NCI-H446 (cell line): ENCODE measurements around the gene TBXAS1.

Source experiments
- DNase-seq, 2 experiments: peaks; one replicate each; lab custom pipeline; 2025; lab: John Stamatoyannopoulos, UW

The TBXAS1 gene

GRCh38 chr7:139946533-139946932 is 117.5 kb downstream of the TBXAS1 start:
- DNase-seq: no peak

GRCh38 chr7:139947021-139947420 is 118.0 kb downstream of the TBXAS1 start:
- DNase-seq: no peak

DNA sequence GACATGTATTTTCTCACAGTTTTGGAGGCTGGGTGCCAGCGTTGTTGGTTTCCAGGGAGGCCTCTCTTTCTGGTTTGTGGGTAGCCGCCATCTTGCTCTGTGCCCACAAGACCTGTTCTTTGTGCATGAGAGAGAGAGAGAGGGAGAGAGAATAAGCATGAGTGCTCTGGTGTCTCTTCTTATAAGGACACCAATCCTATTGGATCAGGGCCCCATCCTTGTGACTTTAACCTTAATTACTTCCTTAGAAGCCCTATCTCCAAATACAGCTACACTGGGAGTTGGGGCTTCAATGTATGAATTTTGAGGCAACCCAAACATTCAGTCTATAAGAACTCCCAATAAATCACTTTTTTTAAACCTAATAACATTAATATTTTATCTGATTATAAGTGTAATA is 119.1 kb downstream of the TBXAS1 start:
- DNase-seq: no peak

DNA sequence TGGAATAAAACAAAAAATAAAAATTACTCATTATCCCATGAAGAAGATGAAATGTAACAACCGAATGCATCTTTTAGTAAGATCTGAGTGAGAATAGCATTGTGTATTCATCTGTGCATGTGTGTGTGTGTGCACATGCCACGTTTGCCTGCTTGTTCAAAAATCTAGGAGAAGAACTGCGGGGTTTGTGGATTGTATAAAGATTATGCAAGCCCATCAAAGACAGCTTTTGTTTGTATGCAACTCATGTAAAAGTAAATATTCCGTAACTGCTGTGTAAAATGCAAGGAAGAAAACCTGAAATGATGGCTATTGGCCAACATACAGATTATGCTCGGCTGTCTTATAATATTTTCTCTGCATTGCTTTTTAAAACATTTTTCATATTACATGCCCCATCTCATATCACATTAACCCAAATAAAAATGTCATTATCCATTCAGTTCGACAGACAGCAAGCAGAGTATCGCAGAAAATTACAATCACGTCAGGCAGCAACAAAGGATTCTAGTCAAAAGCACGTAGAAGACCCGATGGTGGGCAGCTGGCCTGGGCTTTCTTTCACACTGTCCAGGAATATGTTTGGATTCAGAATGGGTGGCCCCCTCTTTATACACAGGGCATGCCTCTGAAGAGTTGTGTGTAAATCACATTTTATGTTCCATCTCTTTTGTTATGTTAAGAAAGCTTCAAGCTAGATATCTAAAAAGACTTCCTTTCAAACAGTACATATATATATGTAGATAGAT is 119.7 kb downstream of the TBXAS1 start:
- no peak for DNase-seq

DNA sequence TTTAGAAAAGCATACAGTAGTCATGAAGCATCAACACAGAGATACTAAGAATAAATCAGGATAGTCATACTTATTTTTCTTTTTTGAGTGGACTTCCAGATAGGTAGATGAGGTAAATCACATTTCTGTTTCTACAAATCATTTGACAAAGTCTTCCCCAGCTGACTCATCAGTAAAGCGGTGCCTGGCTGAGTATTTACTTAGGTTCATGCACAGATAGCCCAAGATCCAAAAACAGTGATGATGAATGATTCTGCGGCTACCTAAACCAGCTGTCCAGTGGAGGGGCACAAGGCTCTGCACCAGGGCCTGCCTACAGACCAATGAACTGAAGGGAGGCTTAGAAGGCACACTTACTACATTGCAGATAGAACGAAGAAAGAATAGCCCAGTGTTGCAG is 120.6 kb downstream of the TBXAS1 start:
- DNase-seq: no peak

GRCh38 chr7:139950881-139951525 is 121.9 kb downstream of the TBXAS1 start:
- DNase-seq: no peak

GRCh38 chr7:139953229-139953628 is 124.2 kb downstream of the TBXAS1 start:
- no peak for DNase-seq

DNA sequence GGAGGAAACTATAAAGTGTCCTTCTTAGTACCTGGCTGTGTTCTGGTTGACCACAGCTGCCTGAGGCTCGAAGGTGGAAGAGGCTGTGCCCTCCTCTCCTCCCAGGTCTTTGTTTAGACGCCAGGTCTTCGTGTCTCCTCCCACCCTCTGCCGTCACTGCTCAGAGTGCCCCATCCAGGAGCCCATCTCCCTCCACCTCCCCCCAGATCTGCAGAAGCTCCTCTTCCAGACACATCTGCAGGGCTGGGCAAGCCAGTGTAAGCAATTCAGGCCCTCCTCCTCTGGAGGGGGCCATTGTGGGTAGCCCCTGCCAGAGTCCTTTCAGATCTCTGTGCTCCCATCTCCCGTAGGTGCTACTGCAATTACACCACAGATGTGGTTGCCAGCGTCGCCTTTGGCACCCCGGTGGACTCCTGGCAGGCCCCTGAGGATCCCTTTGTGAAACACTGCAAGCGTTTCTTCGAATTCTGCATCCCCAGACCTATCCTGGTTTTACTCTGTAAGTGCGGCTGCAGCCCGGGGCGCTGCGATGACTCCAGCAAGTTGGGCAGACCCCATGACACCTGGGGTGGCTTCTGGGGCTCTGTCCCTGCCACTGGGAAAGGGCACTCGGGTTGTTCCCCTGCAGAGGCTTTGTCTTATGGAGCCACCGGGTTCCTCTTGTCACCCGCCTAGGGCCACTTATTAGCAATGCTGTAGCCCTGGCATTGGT is 126.2 kb downstream of the TBXAS1 start:
- DNase-seq: no peak

DNA sequence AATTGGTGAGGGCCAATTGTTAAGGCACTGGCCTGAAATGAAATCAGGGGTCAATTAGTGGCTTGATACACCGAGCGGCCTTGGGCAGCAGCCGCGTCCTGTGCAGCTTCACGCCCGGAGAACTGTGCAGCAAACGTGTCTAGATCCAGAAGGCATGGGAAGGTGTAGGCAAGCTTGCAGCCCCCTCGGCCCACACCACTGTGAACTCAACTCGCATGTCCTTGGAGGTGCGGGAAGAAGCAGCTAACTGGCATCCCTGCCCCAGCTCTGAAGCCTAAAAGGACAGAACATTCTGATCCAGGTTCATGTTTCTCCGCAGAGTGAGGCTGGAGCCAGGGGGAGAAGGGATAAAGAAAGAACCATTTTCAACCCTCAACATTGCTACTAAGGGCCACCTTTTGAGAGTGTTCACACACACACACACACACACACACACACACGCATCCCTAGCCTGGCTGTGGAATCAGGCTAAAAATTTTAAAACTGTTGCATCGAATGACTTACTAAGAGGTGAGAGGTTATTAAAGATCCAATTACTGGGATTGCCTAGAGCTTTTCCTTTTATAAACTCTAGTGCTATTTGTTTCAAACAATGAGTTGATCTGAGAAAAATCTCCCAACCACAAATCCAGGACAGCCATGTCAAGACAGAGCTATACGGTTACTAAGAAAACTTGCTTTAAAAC is 129.7 kb downstream of the TBXAS1 start:
- DNase-seq: no peak

DNA sequence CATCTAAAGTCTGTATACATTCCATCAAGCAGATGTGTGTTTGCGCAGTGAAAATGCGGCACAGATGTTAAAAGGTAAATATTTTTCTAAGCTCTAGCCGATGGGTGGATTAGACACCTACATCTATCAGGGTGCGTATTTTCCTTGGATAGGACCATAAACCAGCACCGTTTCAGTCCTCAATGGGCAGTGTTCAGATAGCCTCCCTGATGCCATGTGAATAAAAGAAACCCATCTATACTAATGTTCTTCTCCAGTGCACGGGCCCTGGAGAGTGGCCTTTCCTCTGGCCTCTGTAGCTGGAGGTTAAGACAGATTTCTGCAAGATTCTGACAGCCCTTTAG is 130.2 kb downstream of the TBXAS1 start:
- no peak for DNase-seq

DNA sequence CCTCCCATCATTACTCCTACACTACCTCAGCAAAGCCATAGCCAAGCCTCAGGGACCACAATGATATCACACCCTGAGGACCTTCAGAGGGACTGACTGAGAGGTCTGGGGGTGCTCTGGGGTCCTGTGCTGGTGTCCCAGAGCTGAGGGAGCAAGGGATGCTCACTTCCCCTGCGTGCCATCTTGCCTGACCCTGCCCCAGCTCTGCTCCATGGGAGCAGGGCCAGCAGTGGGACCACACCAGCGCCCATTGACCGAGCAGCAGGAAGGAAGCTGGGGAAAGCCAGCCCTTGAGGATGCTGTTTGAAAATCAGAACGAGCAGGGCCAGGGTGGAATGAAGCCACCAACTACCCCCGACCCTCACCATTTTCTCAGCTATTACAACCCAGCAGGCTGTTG is 130.7 kb downstream of the TBXAS1 start:
- no peak for DNase-seq

- no peak for DNase-seq
Measured at GRCh38 chr7:139960157-139960556, 131.1 kb downstream of the TBXAS1 start.

DNA sequence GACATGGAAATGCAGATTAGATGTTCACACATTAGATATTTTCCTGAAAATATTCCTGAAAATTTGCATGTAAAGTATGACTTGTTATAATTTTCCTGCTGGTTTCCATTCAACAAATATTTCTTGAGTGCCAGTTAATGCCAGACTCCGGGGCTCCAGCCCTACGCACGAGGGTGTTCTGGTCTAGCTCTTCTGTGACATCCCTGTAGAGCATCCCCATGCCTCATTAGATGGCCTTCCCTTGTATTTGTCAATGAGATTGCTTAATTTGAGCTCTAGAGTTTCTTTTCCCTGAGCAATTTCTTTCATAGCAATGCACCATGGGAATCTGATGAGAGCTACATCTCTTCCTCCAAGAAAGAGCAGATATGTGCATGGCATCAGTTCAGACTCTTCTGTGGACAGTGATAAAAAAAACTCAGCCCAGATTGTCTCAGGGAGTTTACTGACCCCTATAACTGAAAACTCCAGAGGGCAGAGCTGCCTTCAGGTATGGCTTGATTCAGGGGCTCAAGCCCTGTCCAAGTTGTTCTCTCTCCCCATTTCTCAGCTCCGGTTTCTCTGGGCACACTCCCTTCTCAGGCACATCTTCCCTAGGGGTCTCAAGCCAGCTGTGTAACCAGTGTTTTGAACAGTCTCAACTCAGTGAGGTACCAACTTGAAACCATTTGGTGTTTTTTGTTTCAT is 137.0 kb downstream of the TBXAS1 start:
- DNase-seq: no peak

GRCh38 chr7:139966949-139967348 is 137.9 kb downstream of the TBXAS1 start:
- DNase-seq: no peak

- no peak for DNase-seq
Measured at GRCh38 chr7:139968931-139969330, 139.9 kb downstream of the TBXAS1 start.

- no peak for DNase-seq
Measured at GRCh38 chr7:139972029-139972428, 143.0 kb downstream of the TBXAS1 start.

GRCh38 chr7:139973101-139974050 is 144.3 kb downstream of the TBXAS1 start:
- DNase-seq: no peak

GRCh38 chr7:139974179-139974811 is 145.2 kb downstream of the TBXAS1 start:
- no peak for DNase-seq

- no peak for DNase-seq
Measured at GRCh38 chr7:139976055-139976837, 147.2 kb downstream of the TBXAS1 start.
